ENCODE measurements around the gene TBC1D3I.
"Not testable (repeated sequence)": the region's sequence is repeated elsewhere in the genome, so short reads cannot be mapped to it uniquely, and the experiment has no call there.

TBC1D3I gene

GRCh38 chr17:36264470-36264869 is at the start of gene TBC1D3I:
TSS of gene TBC1D3I (minus strand) at chr17:36264570. CDS start at chr17:36262985, 1,585 bp downstream.
- not testable (repeated sequence) for DNase-seq (ENCODE audit: low read depth in 4 of 4, low spot score in 1 of 4)

DNA sequence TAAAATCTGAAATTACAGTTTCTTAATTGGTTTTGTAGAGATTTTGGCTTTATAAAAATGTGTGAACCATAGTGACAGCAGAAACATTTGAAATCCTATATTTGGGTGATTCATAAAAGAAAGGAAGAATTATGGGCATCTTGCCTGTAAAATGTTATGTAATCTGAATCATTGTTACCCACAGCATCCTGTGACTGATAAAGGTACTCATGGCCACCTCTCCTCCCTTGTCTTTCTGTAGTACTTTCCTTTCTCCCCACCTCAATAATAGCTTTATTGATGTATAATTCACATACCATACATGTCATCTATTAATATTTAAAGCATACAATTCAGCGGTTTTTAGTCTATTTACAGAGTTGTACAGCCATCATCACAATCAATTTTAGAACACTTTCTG is 30.8 kb upstream of the TBC1D3I start:
- not testable (repeated sequence) for DNase-seq (ENCODE audit: low read depth in 4 of 4, low spot score in 1 of 4)

- not testable (repeated sequence) for DNase-seq (ENCODE audit: low read depth in 4 of 4, low spot score in 1 of 4)
These were observed 25.7 kb upstream of the TBC1D3I start for GRCh38 chr17:36289965-36290612.

- not testable (repeated sequence) for DNase-seq (ENCODE audit: low read depth in 4 of 4, low spot score in 1 of 4)
These were observed 19.8 kb upstream of the TBC1D3I start for GRCh38 chr17:36284219-36284618.

DNA sequence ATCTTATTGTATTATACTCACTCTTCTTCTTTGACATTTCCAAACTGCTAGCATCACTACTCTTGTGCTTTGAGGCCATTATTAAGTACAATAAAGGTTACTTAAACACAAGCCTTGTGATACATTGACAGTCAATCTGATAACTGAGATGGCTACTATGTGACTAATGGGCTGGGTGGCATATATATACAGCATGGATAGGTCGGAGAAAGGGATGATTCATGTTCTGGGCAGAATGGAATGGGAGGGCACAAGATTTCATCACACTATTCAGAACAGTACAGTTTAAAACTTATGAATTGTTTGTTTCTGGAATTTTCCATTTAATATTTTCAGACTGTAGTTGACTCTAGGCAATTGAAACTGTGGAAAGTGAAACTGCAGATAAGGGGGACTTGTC is 18.9 kb upstream of the TBC1D3I start:
- DNase-seq (ENCODE audit: low read depth in 4 of 4, low spot score in 1 of 4): not testable (repeated sequence)

DNA sequence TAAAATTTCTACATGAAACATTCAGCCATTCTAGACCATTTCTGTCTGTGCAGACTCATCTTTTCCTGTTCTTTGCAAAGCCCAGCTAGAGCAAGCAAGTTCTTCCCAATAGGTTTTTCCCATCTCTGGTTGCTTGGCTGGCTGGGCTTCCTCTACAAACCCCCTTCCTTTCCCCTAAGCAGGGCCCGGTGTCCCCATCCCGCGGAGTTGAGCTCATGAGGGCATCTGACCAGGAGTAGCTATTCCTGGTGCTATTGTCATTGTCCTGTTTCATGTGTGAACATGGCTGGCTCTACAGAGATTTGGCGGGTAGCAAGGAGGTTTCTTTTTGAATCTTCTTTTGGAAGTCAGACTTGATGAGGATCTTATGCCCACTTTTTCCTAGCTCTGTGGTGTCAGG is 22.3 kb downstream of the TBC1D3I start:
- DNase-seq (ENCODE audit: low read depth in 4 of 4, low spot score in 1 of 4): not testable (repeated sequence)

GRCh38 chr17:36229644-36230043 is 34.7 kb downstream of the TBC1D3I start:
- DNase-seq (ENCODE audit: low read depth in 4 of 4, low spot score in 1 of 4): not testable (repeated sequence)

DNA sequence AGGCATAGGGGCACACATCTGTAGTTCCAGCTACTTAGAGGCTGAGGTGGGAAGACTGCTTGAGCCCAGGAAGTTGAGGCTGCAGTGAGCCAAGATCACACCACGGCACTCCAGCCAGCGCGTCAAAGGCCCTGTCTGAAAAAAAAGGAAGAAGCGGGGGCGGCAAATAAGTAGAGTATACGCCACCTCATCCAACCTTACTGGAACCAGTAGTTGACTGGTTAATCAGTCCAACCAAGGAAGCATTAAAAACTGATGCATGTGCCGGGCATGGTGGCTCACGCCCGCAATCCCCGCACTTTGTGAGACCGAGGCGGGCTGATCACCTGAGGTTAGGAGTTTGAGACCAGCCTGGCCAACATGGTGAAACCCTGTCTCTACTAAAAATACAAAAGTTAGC is 41.4 kb downstream of the TBC1D3I start:
- DNase-seq (ENCODE audit: low read depth in 4 of 4, low spot score in 1 of 4): not testable (repeated sequence)

DNA sequence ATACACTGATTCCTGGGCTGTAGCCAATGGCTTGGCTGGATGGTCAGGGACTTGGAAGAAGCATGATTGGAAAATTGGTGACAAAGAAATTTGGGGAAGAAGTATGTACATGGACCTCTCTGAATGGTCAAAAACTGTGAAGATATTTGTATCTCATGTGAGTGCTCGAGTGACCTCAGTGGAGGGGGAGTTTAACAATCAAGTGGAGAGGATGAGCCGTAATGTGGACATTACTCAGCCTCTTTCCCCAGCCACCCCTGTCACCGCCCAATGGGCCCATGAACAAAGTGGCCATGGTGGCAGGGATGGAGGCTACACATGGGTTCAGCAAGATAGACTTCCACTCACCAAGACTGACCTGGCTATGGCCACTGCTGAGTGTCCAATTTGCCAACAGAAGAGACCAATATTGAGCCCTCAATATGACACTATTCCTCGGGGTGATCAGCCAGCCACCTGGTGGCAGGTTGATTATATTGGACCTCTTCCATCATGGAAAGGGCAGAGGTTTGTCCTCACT is 42.7 kb downstream of the TBC1D3I start:
- DNase-seq (ENCODE audit: low read depth in 4 of 4, low spot score in 1 of 4): not testable (repeated sequence)

DNA sequence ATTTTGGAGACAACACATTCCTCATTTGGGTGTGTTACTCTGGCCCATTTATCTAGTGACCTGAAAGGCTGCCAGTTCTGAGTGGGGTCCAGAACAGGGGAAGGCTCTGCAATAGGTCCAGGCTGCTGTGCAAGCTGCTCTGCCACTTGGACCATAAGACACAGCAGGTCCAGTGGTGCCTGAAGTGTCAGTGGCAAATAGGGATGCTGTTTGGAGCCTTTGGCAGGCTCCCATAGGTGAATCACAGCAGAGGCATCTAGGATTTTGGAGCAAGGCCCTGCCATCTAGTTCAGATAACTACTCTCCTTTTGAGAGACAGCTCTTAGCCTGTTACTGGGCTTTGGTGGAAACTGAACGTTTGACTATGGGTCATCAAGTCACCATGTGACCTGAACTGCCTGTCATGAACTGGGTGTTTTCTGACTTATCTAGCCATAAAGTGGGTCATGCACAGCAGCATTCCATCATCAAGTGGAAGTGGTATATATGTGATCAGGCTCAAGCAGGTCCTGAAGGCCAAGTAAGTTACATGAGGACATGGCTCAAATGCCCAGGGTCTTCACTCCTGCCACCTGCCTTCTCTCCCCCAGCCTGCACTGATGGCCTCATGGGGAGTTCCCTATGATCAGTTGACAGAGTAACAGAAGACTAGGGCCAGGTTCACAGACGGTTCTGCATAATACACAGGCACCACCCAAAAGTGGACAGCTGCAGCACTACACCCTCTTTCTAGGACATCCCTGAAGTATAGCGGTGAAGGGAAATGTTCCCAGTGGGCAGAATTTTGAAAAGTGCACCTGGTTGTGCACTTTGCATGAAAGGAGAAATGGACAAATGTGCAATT is 43.4 kb downstream of the TBC1D3I start:
- DNase-seq (ENCODE audit: low read depth in 4 of 4, low spot score in 1 of 4): not testable (repeated sequence)

DNA sequence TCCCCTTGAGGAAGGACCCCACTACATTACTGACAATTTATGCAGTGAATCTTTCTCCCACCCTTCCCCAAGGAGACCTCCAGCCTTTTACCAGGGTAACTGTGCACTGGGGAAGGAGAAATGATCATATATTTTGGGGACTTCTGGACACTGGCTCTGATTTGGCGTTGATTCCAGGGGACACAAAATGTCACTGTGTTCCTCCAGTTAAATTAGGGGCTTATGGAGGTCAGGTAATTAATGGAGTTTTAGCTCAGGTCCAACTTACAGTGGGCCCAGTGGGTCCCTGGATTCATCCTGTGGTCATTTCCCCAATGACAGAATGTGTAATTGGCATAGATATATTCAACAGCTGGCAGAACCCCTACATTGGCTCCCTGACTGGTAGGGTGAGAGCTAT is 44.8 kb downstream of the TBC1D3I start:
- DNase-seq (ENCODE audit: low read depth in 4 of 4, low spot score in 1 of 4): not testable (repeated sequence)

GRCh38 chr17:36215406-36216308 is 48.7 kb downstream of the TBC1D3I start:
- not testable (repeated sequence) for DNase-seq (ENCODE audit: low read depth in 4 of 4, low spot score in 1 of 4)

- DNase-seq (ENCODE audit: low read depth in 4 of 4, low spot score in 1 of 4): no peak
These were observed 49.5 kb downstream of the TBC1D3I start for GRCh38 chr17:36214918-36215317.

DNA sequence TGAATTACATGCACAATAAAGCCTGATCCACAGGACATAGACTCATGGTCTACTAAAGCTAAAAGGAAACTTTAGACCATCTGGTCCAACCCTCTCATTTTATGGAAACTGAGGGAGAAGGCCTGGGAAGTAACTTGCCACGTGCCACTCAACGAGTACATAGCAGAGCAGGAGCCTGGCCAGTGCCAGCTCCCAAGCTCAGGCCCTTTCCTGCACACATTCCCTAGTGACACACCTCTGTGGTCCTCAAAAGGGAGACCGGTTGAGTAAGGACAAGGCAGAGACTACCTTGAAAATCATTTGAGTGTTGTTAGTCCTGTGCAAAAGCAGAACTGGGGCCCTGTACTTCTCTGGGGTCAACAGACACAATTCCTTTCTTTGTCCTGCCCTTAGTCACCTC is 50.7 kb downstream of the TBC1D3I start:
- DNase-seq (ENCODE audit: low read depth in 4 of 4, low spot score in 1 of 4): no peak

DNA sequence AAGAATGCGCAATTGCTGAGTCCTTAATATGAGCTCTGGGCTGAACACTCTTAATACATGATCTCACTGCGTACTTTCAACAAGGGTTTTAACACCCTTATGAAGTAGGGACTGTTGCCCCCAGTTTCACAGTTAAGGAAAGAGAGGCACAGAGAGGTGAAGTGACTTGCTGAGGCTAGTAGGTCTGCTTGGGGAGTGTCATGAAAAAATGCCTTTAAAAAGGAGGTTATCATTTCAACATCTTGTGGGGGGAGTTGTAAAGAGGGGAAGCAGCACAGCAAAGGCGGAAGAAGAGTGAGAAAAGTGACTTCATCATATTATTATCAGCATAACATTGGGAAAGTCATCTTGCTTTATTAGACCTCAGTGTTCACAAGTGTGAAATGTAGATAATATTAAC is 51.4 kb downstream of the TBC1D3I start:
- DNase-seq (ENCODE audit: low read depth in 4 of 4, low spot score in 1 of 4): no peak

DNA sequence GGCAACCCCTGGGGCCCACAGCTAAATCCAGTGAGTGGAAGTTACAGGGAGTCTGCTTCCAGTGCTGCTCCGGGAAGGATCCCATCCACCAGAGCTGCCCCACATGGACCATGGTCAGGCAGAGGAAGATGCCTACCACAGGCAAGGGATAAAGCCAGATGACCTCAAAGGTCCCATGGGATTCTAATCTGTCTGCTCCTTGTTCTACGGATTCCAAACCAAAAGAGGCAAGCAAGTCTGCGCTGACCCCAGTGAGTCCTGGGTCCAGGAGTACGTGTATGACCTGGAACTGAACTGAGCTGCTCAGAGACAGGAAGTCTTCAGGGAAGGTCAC is 52.1 kb downstream of the TBC1D3I start:
- no peak for DNase-seq (ENCODE audit: low read depth in 4 of 4, low spot score in 1 of 4)

- not testable (repeated sequence) for DNase-seq (ENCODE audit: low read depth in 4 of 4, low spot score in 1 of 4)
These were observed 52.7 kb downstream of the TBC1D3I start for GRCh38 chr17:36211484-36212271.

- not testable (repeated sequence) for DNase-seq (ENCODE audit: low read depth in 4 of 4, low spot score in 1 of 4)
These were observed 53.7 kb downstream of the TBC1D3I start, which contains the start of gene CCL4L2 for GRCh38 chr17:36210439-36211211. TSS of gene CCL4L2 (plus strand) at chr17:36211063.

- no peak for DNase-seq (ENCODE audit: low read depth in 4 of 4, low spot score in 1 of 4)
These were observed 54.8 kb downstream of the TBC1D3I start for GRCh38 chr17:36209575-36209974.

All from stimulated activated CD4-positive, alpha-beta T cell treated with anti-CD3 and anti-CD28 coated beads, Interleukin-1b, Interleukin-23, amount 100 ng/mL, for 24 hours (primary cell).